Choroid plexus epithelial cell (primary cell): ENCODE data around the gene KLHL8.
"Not testable (repeated sequence)": the region's sequence is repeated elsewhere in the genome, so short reads cannot be mapped to it uniquely, and the experiment has no call there.

Source experiments
- DNase-seq: peaks from one replicate; pipeline ENCODE4 v3.0.0-alpha.2; 2010; ENCODE audit warnings: low read depth
- H3K4me3 ChIP-seq: 2 replicates; pipeline ENCODE4 v1.5.1; 2011; ENCODE audit warnings: low read depth, mild to moderate bottlenecking, control low read depth, low read length, moderate library complexity
- TF ChIP-seq, protein P1 (sequence below): conservative IDR thresholded peaks from 2 replicates; pipeline ENCODE4 v1.5.1; 2011; ENCODE audit warnings: low read depth, mild to moderate bottlenecking, control low read depth, inconsistent platforms, low read length, moderate library complexity

The KLHL8 gene

DNA sequence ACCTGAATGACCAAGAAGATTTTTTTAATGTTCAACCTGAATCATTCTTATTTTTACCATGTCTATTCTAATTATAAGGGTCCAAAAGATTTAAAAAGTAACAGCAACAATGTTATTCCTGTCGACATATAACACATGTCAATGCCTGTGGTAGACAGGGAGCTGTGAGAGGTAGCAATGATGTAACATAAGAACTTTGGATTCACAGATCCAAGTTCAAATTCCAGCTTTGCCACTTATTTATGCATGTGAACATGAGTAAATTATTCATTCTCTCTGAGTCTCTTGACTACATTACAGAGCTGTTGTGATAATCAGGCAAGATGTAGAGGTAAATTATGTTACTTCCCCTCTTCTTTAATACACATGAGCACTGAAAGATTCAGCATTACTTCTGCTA is 54.5 kb downstream of the KLHL8 start:
- TF ChIP-seq, protein P1, sequence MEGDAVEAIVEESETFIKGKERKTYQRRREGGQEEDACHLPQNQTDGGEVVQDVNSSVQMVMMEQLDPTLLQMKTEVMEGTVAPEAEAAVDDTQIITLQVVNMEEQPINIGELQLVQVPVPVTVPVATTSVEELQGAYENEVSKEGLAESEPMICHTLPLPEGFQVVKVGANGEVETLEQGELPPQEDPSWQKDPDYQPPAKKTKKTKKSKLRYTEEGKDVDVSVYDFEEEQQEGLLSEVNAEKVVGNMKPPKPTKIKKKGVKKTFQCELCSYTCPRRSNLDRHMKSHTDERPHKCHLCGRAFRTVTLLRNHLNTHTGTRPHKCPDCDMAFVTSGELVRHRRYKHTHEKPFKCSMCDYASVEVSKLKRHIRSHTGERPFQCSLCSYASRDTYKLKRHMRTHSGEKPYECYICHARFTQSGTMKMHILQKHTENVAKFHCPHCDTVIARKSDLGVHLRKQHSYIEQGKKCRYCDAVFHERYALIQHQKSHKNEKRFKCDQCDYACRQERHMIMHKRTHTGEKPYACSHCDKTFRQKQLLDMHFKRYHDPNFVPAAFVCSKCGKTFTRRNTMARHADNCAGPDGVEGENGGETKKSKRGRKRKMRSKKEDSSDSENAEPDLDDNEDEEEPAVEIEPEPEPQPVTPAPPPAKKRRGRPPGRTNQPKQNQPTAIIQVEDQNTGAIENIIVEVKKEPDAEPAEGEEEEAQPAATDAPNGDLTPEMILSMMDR = no peak
- no peak for DNase-seq
- H3K4me3 ChIP-seq = no peak overlapping the region

DNA sequence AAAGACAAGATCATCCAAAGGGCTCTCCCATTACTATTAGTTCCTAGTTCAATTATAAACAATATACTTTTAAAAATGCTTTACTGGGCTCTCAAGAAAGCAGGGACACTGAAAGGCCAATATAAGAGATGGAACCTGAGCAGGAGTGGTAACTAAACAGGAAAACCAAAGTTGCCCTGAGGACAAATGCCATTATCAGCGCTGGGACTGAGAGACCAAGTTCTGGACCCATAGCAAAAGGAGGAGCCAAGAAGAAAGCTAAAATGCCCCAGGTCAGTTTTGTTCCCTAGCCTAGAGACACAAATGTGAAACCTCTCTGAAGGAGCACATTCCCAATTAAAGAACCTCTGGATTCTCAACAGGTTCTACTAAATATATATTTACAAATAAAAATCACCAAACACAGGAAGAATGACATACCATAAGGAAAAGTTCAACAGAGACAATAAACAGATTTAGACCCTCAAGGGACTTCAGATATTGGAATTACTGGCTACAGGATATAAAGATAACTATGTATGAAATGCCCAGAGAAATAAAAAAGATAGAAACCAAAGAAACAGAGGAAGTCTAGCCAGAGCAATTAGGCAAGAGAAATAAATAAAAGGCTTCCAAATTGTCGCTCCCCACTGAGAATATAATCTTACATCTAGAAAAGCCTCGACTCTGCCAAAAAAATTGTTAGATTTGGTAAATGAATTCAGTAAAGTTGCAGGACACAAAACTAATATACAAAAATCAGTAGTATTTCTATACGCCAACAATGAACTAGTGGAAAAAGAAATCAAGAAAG is 67.1 kb downstream of the KLHL8 start:
- H3K4me3 ChIP-seq = no peak overlapping the region
- DNase-seq = no peak
- TF ChIP-seq, protein P1 = no peak

DNA sequence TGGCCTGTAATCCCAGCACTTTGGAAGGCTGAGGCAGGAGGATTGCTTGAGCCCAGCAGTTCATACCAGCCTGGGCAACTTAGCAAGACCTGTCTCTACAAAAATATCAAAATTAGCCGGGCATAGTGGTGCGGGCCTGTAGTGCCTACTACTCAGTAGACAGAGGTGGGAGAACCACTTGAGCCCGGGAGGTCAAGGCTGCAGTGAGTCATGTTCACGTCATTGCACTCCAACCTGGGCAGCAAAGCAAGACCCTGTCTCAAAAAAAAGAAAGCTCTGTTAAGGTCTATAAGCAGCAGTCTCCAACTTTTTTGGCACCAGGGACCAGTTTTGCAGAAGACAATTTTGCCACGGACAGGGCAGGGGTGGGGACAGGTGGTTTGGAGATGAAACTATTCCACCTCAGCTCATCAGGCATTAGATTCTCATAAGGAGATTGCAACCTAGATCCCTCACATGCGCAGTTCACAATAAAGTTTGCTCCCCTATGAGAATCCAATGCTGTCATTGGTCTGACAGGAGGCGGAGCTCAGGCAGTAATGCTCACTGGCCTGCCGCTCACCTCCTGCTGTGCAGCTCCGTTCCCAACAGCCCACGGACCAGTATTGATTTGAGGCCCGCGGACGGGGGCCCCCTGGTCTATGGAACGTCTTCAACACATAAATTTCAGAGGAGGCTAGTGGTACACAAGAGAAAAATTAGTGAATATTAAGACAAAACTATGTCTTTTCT is 67.9 kb downstream of the KLHL8 start:
- TF ChIP-seq, protein P1 = no peak
- no peak overlapping the region for H3K4me3 ChIP-seq
- DNase-seq = no peak

DNA sequence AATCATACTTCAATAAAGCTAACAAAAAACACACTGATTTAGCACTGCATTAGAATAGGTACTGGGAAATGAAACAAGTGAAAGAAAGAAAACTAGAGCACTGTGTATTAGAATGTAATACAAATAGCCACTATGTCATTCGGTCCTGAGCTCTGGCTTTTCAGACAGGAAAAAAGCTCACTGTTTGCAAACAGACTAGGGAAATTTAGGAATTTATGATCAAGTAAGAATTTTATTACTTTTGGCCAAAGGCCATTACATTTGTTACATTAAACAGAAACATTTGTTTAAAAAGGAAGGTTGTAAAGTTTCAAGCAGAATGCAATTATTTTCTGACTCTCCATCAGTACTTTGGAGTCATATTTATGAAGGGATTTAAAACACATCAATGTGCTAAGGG is 68.7 kb downstream of the KLHL8 start:
- no peak for DNase-seq
- H3K4me3 ChIP-seq = no peak overlapping the region
- TF ChIP-seq, protein P1 = no peak

DNA sequence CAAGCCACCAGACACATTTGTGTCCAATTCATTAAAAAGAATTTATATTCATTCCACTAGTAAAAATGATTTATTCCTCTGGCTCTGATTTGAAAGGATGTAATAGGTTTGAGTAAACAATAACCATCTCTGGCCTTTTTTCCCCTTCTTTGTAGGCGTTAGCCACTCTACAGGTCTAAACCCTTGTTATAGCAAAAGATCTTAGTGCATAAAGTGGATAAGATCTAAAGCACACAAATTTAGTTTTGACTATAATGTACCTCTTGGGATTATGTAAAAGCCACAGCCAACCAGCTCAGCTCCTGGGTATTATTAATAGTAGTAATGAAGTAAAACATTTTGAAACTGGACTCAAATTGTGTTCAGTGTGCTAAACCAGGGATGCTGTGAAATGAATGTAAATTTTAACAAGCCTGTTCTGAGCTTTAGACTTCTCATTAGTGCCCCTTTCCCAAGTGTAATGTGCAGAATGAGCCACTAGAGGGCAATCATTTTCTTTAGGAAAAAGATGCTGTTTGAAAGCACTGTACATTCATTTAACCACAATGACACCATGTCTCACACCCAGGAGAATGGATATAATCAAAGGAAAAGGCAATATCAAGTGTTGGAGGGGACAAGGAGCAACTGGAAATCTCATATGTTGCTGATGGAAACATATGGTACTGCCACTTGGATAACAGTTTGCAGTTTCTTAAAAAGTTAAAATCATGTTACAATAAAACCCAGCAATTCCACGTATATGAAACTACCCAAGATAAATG is 69.7 kb downstream of the KLHL8 start:
- TF ChIP-seq, protein P1 = peak; percentile 78
- DNase-seq = peak; percentile 85
- no peak overlapping the region for H3K4me3 ChIP-seq

DNA sequence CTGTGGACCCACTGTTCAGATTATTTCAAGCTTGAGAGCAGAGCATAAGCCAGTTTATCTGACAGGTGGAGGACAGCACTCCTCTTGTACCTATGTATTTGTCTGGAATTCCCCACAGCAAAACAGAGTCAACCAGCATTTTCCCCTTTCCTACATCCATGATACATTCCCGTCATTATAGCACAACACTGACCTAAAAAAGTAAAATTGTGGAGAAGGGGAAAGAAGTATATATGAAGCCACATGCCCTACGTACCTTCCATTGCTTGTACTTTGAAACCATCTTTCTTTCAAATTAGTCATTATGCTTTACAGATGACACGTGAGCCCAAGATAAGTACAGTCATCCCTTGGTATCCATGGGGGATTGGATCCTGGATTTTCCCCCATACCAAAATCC is 73.3 kb downstream of the KLHL8 start:
- TF ChIP-seq, protein P1 = no peak
- DNase-seq = no peak
- H3K4me3 ChIP-seq = no peak overlapping the region

GRCh38 chr4:87145934-87146333 is 74.5 kb downstream of the KLHL8 start:
- not testable (repeated sequence) for DNase-seq, H3K4me3 ChIP-seq
